Measurements from ENCODE around the gene AP3M1.
A peak's percentile ranks its signal among the peaks of the same experiment; 100 is the strongest.

The AP3M1 gene

DNA sequence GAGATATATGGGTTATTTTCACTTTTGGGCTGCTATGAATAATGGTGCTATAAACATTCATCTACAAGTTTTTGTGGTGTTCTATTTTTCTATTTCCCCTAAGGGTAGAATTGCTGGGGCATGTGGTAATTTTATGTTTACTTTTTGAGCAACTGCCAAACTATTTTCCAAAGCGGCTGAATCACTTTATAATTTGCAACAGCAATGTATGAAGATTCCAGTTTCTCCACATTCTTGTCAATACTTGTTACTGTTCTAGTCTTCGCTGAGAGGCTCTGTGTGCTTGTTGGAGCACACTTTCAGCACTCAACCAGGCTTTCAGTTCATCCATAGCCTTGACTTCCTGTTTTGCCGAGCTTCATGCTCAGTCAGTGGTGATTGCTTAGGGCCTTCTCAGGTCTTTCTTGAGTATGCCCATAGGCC, 39.4 kb upstream of the AP3M1 start (continued):
- TF ChIP-seq ZNF571 (tag by site-specific recombination; IDR thresholded peaks at IDR 0.05) (no peak), REPIN1 (tag by site-specific recombination; IDR thresholded peaks at IDR 0.05; ENCODE audit: low read depth) (no peak), ZNF311 (tag by site-specific recombination; IDR thresholded peaks at IDR 0.05; ENCODE audit: borderline replicate concordance) (no peak), ZNF416 (tag by site-specific recombination; IDR thresholded peaks at IDR 0.05) (no peak), ZNF19 (tag by site-specific recombination; IDR thresholded peaks at IDR 0.05; ENCODE audit: low read depth) (no peak), MEIS1 (CRISPR knock-in tag; IDR thresholded peaks at IDR 0.05; ENCODE audit: borderline replicate concordance) (no peak), GLI2 (tag by site-specific recombination; IDR thresholded peaks at IDR 0.05; ENCODE audit: borderline replicate concordance, low read depth) (no peak), HOXD13 (CRISPR knock-in tag; IDR thresholded peaks at IDR 0.05; ENCODE audit: borderline replicate concordance) (no peak), ZNF624 (tag by site-specific recombination; IDR thresholded peaks at IDR 0.05) (no peak), ZNF341 (tag by site-specific recombination; IDR thresholded peaks at IDR 0.05; ENCODE audit: low read depth) (no peak), ZNF202 (tag by site-specific recombination; IDR thresholded peaks at IDR 0.05; ENCODE audit: borderline replicate concordance) (no peak), ZEB2 (tag by site-specific recombination; IDR thresholded peaks at IDR 0.05) (peak; percentile 83; the same call in 1 of the 2 replicates), ZNF548 (tag by site-specific recombination; IDR thresholded peaks at IDR 0.05) (no peak), ZNF501 (tag by site-specific recombination; IDR thresholded peaks at IDR 0.05) (no peak), ZNF768 (tag by site-specific recombination; IDR thresholded peaks at IDR 0.05) (no peak), ZNF558 (tag by site-specific recombination; IDR thresholded peaks at IDR 0.05) (peak; percentile 45; the same call in 1 of the 2 replicates), SCRT2 (tag by site-specific recombination; IDR thresholded peaks at IDR 0.05) (peak; percentile 68; the same call in 1 of the 2 replicates), ZNF214 (tag by site-specific recombination; IDR thresholded peaks at IDR 0.05; ENCODE audit: borderline replicate concordance) (no peak), SALL2 (tag by site-specific recombination; IDR thresholded peaks at IDR 0.05; ENCODE audit: borderline replicate concordance) (no peak), ZNF791 (tag by site-specific recombination; IDR thresholded peaks at IDR 0.05) (no peak), ZNF837 (tag by site-specific recombination; IDR thresholded peaks at IDR 0.05) (no peak)
- TF ChIP-seq, protein P1, sequence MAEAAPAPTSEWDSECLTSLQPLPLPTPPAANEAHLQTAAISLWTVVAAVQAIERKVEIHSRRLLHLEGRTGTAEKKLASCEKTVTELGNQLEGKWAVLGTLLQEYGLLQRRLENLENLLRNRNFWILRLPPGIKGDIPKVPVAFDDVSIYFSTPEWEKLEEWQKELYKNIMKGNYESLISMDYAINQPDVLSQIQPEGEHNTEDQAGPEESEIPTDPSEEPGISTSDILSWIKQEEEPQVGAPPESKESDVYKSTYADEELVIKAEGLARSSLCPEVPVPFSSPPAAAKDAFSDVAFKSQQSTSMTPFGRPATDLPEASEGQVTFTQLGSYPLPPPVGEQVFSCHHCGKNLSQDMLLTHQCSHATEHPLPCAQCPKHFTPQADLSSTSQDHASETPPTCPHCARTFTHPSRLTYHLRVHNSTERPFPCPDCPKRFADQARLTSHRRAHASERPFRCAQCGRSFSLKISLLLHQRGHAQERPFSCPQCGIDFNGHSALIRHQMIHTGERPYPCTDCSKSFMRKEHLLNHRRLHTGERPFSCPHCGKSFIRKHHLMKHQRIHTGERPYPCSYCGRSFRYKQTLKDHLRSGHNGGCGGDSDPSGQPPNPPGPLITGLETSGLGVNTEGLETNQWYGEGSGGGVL (tag by site-specific recombination; IDR thresholded peaks at IDR 0.05) = no peak
- TF ChIP-seq, protein P2, sequence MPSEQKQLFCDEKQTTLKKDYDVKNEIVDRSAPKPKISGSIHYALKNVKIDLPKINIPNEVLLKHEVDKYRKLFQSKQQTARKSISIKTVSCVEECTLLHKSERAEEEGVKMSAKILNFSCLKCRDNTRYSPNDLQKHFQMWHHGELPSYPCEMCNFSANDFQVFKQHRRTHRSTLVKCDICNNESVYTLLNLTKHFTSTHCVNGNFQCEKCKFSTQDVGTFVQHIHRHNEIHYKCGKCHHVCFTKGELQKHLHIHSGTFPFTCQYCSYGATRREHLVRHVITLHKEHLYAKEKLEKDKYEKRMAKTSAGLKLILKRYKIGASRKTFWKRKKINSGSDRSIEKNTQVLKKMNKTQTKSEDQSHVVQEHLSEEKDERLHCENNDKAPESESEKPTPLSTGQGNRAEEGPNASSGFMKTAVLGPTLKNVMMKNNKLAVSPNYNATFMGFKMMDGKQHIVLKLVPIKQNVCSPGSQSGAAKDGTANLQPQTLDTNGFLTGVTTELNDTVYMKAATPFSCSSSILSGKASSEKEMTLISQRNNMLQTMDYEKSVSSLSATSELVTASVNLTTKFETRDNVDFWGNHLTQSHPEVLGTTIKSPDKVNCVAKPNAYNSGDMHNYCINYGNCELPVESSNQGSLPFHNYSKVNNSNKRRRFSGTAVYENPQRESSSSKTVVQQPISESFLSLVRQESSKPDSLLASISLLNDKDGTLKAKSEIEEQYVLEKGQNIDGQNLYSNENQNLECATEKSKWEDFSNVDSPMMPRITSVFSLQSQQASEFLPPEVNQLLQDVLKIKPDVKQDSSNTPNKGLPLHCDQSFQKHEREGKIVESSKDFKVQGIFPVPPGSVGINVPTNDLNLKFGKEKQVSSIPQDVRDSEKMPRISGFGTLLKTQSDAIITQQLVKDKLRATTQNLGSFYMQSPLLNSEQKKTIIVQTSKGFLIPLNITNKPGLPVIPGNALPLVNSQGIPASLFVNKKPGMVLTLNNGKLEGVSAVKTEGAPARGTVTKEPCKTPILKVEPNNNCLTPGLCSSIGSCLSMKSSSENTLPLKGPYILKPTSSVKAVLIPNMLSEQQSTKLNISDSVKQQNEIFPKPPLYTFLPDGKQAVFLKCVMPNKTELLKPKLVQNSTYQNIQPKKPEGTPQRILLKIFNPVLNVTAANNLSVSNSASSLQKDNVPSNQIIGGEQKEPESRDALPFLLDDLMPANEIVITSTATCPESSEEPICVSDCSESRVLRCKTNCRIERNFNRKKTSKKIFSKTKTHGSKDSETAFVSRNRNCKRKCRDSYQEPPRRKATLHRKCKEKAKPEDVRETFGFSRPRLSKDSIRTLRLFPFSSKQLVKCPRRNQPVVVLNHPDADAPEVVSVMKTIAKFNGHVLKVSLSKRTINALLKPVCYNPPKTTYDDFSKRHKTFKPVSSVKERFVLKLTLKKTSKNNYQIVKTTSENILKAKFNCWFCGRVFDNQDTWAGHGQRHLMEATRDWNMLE (tag by site-specific recombination; conservative IDR thresholded peaks at IDR 0.05; ENCODE audit: low read depth) = no peak
- TF ChIP-seq, protein P3, sequence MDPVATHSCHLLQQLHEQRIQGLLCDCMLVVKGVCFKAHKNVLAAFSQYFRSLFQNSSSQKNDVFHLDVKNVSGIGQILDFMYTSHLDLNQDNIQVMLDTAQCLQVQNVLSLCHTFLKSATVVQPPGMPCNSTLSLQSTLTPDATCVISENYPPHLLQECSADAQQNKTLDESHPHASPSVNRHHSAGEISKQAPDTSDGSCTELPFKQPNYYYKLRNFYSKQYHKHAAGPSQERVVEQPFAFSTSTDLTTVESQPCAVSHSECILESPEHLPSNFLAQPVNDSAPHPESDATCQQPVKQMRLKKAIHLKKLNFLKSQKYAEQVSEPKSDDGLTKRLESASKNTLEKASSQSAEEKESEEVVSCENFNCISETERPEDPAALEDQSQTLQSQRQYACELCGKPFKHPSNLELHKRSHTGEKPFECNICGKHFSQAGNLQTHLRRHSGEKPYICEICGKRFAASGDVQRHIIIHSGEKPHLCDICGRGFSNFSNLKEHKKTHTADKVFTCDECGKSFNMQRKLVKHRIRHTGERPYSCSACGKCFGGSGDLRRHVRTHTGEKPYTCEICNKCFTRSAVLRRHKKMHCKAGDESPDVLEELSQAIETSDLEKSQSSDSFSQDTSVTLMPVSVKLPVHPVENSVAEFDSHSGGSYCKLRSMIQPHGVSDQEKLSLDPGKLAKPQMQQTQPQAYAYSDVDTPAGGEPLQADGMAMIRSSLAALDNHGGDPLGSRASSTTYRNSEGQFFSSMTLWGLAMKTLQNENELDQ (tag by site-specific recombination; IDR thresholded peaks at IDR 0.05; ENCODE audit: low read depth) = no peak
- TF ChIP-seq, protein P4, sequence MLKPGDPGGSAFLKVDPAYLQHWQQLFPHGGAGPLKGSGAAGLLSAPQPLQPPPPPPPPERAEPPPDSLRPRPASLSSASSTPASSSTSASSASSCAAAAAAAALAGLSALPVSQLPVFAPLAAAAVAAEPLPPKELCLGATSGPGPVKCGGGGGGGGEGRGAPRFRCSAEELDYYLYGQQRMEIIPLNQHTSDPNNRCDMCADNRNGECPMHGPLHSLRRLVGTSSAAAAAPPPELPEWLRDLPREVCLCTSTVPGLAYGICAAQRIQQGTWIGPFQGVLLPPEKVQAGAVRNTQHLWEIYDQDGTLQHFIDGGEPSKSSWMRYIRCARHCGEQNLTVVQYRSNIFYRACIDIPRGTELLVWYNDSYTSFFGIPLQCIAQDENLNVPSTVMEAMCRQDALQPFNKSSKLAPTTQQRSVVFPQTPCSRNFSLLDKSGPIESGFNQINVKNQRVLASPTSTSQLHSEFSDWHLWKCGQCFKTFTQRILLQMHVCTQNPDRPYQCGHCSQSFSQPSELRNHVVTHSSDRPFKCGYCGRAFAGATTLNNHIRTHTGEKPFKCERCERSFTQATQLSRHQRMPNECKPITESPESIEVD (tag by site-specific recombination; IDR thresholded peaks at IDR 0.05) = peak; percentile 95
- TF ChIP-seq, protein P5, sequence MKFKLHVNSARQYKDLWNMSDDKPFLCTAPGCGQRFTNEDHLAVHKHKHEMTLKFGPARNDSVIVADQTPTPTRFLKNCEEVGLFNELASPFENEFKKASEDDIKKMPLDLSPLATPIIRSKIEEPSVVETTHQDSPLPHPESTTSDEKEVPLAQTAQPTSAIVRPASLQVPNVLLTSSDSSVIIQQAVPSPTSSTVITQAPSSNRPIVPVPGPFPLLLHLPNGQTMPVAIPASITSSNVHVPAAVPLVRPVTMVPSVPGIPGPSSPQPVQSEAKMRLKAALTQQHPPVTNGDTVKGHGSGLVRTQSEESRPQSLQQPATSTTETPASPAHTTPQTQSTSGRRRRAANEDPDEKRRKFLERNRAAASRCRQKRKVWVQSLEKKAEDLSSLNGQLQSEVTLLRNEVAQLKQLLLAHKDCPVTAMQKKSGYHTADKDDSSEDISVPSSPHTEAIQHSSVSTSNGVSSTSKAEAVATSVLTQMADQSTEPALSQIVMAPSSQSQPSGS (tag by site-specific recombination; IDR thresholded peaks at IDR 0.05; ENCODE audit: low read depth) = no peak
- TF ChIP-seq, protein P6, sequence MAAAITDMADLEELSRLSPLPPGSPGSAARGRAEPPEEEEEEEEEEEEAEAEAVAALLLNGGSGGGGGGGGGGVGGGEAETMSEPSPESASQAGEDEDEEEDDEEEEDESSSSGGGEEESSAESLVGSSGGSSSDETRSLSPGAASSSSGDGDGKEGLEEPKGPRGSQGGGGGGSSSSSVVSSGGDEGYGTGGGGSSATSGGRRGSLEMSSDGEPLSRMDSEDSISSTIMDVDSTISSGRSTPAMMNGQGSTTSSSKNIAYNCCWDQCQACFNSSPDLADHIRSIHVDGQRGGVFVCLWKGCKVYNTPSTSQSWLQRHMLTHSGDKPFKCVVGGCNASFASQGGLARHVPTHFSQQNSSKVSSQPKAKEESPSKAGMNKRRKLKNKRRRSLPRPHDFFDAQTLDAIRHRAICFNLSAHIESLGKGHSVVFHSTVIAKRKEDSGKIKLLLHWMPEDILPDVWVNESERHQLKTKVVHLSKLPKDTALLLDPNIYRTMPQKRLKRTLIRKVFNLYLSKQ (tag by site-specific recombination; IDR thresholded peaks at IDR 0.05; ENCODE audit: borderline replicate concordance) = no peak
